Measurements from ENCODE around the gene E2F6. TPM values are rescaled to one million over a fixed set of nuclear protein-coding genes. Genes with fewer than 3 reads are reported as not detected.

E2F6 gene
- total and polyA plus RNA-seq, 9 of the 15 experiments (the other 6 are each of a cell fraction or from before 2014, with no cell fraction given) = 13.6 to 33.9 (median 26.1) TPM

DNA sequence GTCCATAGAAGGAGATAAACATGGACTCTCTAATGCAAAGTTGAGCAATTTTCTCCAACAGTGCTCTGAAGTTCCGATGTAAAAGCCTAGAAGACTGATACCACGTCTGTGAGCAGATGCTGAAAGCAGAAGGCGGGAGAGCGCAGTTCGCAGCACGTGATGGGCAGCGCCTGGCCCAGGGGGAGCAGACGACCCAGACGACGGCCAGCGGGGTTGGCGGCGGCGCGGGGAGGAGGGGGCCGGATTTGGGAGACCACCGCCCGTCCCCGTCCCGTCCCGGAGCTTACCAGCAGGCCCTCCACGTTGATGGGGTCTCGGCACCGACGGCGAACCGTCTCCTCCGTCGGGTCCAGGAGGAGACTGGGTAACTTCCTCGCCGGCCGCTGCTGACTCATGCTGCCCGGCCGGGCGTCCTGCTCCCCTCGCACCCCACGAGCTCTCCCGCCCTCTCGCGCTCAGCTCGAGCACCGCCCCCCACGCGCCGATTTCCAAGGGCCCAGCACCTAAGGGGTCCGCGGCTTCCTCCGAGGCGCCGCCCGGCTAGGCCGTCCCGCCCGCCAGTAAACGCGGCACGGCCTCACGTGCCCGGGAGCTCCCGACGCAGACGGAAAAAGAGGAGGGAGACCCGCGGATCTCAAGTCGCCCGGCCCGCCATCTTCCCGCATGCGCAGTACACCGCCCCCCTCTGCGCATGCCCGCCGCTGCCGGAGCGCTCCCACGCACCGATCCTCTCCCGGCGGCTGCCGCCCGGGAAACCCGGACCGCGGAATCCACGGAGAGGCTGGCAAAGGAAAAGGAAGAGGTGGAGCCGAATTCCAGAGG is at the start of gene E2F6 (continued):
- TF ChIP-seq NR2C1 (IDR thresholded peaks at IDR 0.05) (no peak), NR2C1 (tag; IDR thresholded peaks at IDR 0.05) (no peak), ZNF507 (tag; conservative IDR thresholded peaks at IDR 0.05) (no peak), PPARD (CRISPR knock-in tag; IDR thresholded peaks at IDR 0.05) (no peak), HSF4 (CRISPR knock-in tag; IDR thresholded peaks at IDR 0.05; ENCODE audit: borderline replicate concordance) (no peak), MCM3 (IDR thresholded peaks at IDR 0.05) (no peak), RBFOX2 (IDR thresholded peaks at IDR 0.05; ENCODE audit: low read depth, low read length) (peak; percentile 92), ZNF197 (CRISPR knock-in tag; IDR thresholded peaks at IDR 0.05; ENCODE audit: low read depth) (peak; percentile 62), ATF7 (IDR thresholded peaks at IDR 0.05) (peak; percentile 73; the same call in 1 of the 2 replicates), ZFX (CRISPR knock-in tag; IDR thresholded peaks at IDR 0.05) (peak; percentile 95), HOXB6 (CRISPR knock-in tag; IDR thresholded peaks at IDR 0.05; ENCODE audit: borderline replicate concordance) (no peak), ZKSCAN3 (CRISPR knock-in tag; IDR thresholded peaks at IDR 0.05) (no peak)
- TF ChIP-seq, protein P1, sequence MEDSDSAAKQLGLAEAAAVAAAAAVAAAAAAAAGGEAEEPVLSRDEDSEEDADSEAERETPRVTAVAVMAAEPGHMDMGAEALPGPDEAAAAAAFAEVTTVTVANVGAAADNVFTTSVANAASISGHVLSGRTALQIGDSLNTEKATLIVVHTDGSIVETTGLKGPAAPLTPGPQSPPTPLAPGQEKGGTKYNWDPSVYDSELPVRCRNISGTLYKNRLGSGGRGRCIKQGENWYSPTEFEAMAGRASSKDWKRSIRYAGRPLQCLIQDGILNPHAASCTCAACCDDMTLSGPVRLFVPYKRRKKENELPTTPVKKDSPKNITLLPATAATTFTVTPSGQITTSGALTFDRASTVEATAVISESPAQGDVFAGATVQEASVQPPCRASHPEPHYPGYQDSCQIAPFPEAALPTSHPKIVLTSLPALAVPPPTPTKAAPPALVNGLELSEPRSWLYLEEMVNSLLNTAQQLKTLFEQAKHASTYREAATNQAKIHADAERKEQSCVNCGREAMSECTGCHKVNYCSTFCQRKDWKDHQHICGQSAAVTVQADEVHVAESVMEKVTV (CRISPR knock-in tag; IDR thresholded peaks at IDR 0.05) = no peak
- TF ChIP-seq, protein P2, sequence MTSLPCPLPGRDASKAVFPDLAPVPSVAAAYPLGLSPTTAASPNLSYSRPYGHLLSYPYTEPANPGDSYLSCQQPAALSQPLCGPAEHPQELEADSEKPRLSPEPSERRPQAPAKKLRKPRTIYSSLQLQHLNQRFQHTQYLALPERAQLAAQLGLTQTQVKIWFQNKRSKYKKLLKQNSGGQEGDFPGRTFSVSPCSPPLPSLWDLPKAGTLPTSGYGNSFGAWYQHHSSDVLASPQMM (CRISPR knock-in tag; IDR thresholded peaks at IDR 0.05) = no peak
- TF ChIP-seq, protein P3, sequence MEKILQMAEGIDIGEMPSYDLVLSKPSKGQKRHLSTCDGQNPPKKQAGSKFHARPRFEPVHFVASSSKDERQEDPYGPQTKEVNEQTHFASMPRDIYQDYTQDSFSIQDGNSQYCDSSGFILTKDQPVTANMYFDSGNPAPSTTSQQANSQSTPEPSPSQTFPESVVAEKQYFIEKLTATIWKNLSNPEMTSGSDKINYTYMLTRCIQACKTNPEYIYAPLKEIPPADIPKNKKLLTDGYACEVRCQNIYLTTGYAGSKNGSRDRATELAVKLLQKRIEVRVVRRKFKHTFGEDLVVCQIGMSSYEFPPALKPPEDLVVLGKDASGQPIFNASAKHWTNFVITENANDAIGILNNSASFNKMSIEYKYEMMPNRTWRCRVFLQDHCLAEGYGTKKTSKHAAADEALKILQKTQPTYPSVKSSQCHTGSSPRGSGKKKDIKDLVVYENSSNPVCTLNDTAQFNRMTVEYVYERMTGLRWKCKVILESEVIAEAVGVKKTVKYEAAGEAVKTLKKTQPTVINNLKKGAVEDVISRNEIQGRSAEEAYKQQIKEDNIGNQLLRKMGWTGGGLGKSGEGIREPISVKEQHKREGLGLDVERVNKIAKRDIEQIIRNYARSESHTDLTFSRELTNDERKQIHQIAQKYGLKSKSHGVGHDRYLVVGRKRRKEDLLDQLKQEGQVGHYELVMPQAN (IDR thresholded peaks at IDR 0.05; ENCODE audit: borderline replicate concordance) = no peak
- TF ChIP-seq, protein P4, sequence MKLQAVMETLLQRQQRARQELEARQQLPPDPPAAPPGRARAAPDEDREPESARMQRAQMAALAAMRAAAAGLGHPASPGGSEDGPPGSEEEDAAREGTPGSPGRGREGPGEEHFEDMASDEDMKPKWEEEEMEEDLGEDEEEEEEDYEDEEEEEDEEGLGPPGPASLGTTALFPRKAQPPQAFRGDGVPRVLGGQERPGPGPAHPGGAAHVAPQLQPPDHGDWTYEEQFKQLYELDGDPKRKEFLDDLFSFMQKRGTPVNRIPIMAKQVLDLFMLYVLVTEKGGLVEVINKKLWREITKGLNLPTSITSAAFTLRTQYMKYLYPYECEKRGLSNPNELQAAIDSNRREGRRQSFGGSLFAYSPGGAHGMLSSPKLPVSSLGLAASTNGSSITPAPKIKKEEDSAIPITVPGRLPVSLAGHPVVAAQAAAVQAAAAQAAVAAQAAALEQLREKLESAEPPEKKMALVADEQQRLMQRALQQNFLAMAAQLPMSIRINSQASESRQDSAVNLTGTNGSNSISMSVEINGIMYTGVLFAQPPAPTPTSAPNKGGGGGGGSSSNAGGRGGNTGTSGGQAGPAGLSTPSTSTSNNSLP (IDR thresholded peaks at IDR 0.05; ENCODE audit: borderline replicate concordance, low read depth, low read length) = no peak
- TF ChIP-seq, protein P5, sequence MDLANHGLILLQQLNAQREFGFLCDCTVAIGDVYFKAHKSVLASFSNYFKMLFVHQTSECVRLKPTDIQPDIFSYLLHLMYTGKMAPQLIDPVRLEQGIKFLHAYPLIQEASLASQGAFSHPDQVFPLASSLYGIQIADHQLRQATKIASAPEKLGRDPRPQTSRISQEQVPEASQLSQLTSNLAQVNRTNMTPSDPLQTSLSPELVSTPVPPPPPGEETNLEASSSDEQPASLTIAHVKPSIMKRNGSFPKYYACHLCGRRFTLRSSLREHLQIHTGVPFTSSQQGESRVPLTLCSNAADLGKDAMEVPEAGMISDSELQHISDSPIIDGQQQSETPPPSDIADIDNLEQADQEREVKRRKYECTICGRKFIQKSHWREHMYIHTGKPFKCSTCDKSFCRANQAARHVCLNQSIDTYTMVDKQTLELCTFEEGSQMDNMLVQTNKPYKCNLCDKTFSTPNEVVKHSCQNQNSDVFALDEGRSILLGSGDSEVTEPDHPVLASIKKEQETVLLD (IDR thresholded peaks at IDR 0.05) = peak; percentile 96

Data from K562 (cell line).